Omental fat pad (tissue), 4 donors: ENCODE data around the gene TUBA1A. TPM values are rescaled to one million over a fixed set of nuclear protein-coding genes. Genes with fewer than 3 reads are reported as not detected.
"Not testable (repeated sequence)": the region's sequence is repeated elsewhere in the genome, so short reads cannot be mapped to it uniquely, and the experiment has no call there.

Source experiments
- ATAC-seq: fragments of 150-250 bp; one replicate; pipeline ENCODE4 v1.9.1; 2016; ENCODE audit warnings: mild to moderate bottlenecking, moderate library complexity; ENCODE audit not compliant: low FRiP score
- DNase-seq: peaks from one replicate; pipeline ENCODE4 v3.0.0-alpha.2; 2019; ENCODE audit warnings: low spot score
- total RNA-seq, 4 donors: library from RNA; depleted of rRNA; stranded (reverse); fragments of >200 nt; gene quantifications; one replicate each; pipeline ENCODE4 v1.1.0, GENCODE V29; 2016
- TF ChIP-seq, protein P1 (sequence below), 3 donors: fragments of 450-650 bp; IDR thresholded peaks; one replicate each; pipeline ENCODE4 v1.5.1; 2016 to 2017; ENCODE audit warnings: antibody characterized with exemption in 3 of 3, mild to moderate bottlenecking in 3 of 3, moderate library complexity in 2 of 3

The TUBA1A gene
- total RNA-seq, 4 donors from 2014 or later = 145 to 210 (median 159) TPM

DNA sequence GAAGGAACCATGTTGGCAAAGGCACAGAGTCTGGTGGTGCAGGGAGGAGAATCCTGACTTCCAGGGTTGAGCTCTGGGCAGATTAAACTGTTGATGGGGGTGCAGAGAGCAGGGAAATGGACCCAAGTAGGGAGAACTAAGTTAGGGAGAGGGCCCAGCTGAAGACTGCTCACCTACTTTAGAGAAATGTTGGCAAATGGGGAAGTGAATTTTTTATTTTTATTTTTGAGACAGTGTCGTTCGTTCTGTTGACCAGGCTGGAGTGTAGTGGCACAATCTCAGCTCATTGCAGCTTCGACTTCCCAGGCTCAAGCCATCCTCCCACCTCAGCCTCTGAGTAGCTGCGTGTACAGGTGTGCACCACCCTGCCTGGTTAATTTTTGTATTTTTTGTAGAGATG, 32.1 kb upstream of the TUBA1A start:
- TF ChIP-seq, protein P1, sequence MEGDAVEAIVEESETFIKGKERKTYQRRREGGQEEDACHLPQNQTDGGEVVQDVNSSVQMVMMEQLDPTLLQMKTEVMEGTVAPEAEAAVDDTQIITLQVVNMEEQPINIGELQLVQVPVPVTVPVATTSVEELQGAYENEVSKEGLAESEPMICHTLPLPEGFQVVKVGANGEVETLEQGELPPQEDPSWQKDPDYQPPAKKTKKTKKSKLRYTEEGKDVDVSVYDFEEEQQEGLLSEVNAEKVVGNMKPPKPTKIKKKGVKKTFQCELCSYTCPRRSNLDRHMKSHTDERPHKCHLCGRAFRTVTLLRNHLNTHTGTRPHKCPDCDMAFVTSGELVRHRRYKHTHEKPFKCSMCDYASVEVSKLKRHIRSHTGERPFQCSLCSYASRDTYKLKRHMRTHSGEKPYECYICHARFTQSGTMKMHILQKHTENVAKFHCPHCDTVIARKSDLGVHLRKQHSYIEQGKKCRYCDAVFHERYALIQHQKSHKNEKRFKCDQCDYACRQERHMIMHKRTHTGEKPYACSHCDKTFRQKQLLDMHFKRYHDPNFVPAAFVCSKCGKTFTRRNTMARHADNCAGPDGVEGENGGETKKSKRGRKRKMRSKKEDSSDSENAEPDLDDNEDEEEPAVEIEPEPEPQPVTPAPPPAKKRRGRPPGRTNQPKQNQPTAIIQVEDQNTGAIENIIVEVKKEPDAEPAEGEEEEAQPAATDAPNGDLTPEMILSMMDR (IDR thresholded peaks at IDR 0.05) = no peak
- ATAC-seq (no peak), DNase-seq (no peak)

DNA sequence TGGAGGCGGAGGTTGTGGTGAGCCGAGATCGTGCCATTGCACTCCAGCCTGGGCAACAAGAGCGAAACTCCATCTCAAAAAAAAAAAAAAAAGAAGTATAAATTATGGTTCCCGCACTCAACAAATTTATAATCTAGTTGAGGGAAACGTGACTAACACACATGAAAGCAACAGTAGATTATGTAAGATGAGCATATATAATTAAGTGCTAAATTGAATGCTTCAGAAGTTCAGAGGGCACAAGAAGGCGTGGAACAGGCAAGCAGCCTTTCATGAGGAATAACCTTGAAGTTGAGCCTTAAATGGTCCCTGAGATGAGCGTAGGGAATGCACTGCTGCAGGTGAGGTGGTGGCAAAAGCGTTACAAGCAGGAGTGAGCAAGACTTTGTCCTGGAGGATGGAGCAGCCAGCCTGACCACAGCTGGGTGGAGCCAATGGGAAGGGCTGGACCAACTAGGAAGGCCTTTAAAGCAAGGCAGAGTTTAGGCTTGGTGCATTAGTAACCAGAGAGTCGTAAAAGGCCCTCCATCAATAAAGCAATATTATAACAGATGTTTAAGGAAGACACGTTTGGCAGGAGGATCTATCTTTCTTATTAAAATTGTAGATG, 30.6 kb upstream of the TUBA1A start:
- TF ChIP-seq, protein P1 (IDR thresholded peaks at IDR 0.05) = no peak
- ATAC-seq = no peak
- DNase-seq = no peak

DNA sequence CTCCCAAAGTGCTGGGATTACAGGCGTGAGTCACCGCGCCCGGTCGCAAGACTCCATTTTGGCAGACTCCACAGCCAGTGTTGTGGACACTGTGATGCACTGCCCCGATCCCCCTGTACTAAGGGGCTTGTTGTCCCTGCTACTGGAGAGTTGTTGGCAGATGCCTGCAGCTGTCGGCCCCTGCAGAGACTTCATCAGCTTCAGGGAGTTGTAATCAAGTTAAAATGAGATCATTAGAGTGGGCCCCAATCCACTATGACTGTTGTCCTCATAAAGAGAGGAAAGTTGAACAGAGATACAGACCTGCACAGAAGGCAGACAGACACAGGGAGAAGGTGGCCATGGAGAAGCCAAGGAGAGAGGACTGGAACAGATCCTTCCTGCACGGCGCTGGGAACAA, 23.7 kb upstream of the TUBA1A start:
- no peak for ATAC-seq
- DNase-seq = no peak
- TF ChIP-seq, protein P1 (IDR thresholded peaks at IDR 0.05) = no peak

DNA sequence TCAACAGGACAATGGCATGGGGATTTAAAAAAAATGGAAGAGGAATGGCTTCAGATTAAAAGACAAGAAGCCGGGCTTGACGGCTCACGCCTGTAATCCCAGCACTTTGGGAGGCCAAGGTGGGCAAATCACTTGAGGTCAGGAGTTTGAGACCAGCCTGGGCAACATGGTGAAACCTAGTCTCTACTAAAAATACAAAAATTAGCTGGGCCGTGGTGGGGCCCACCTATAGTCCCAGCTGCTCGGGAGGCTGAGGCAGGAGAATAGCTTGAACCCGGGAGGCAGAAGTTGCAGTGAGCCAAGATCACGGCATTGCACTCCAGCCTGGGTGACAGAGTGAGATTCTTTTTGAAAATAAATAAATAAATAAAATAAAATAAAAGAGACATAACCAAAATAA, 21.8 kb upstream of the TUBA1A start:
- DNase-seq, ATAC-seq: not testable (repeated sequence)

DNA sequence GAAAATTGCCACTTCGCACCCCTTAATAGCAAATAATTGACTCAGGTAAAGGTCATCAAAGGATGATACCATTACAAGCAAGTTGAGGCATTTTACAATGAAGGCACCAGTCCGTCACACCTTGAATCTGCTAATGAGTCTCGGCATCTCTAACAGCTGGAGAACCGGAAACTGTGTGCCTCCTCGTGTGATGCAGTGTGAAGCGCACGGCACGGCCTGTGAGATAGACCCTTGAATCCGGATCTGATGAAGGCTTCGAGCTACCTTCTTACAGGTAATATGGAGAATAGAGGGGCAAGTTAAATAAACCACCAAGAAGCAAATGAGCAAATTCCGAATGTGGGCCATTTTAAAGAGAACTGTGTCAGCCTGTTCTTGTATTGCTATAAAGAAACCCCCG, 19.8 kb upstream of the TUBA1A start:
- DNase-seq = no peak
- ATAC-seq = no peak
- TF ChIP-seq, protein P1 (IDR thresholded peaks at IDR 0.05) = no peak

DNA sequence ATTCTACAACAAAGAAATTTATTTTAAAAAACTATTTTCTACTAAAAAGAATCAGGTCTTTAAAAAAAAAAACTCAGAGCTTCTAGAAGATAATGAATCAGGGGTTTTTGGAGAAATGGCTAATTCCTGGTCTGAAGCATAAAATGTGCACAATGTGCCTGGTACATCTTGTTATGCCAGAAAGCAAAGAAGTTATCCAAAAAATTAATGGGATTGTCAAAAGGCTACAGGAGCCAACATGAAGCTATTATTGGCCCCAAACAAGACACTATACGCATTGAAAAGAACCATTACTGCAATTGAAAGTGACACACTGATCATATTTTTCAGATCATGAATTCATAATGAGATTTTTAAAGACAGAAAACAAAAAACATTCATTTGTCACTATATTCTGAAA, 19.3 kb upstream of the TUBA1A start:
- ATAC-seq (no peak), DNase-seq (no peak)
- TF ChIP-seq, protein P1 (IDR thresholded peaks at IDR 0.05) = no peak

DNA sequence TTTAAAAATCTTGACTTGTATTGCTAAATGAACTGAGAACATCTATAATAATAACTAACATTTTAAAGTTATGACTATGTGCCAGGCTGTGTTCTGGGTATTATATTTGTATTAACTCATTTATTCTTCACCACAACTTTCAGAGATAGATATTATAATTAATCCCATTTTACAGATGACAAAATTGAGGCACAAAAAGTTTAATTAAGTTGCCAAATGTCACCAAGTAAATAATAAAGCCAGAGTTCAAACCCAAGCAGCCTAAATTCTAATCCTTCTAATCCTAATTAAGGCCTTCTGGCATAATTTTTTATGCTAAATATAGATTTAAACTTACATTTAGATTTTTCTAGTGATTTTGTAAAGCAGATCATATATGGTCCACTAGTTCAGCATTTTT, 17.5 kb upstream of the TUBA1A start:
- TF ChIP-seq, protein P1 (IDR thresholded peaks at IDR 0.05) = no peak
- ATAC-seq (no peak), DNase-seq (no peak)
